Measurements from ENCODE around the gene DMD. TPM values are rescaled to one million over a fixed set of nuclear protein-coding genes. Genes with fewer than 3 reads are reported as not detected.

Gene DMD
- total RNA-seq, result under 1 TPM; 0.27 to 0.49 TPM

- intact Hi-C loops (cut with micrococcal nuclease), result no loop called here
- Mint-ChIP-seq H3K27ac (no peak within 1 kb of the TSS), H3K27me3 (no peaks in the 10 kb centered on the region), H3K9me3 (peaks cover 1% of the 10 kb centered on the region), H3K4me3 (no peak within 1 kb of the TSS), H3K36me3 (ENCODE audit: low read depth) (no peaks in the 10 kb centered on the region), H3K4me1 (ENCODE audit: low read depth) (no peaks in the 10 kb centered on the region)
- ATAC-seq, result no peak
- no peak for DNase-seq
- CTCF ChIA-PET, result no interaction called here
- no peak for TF ChIP-seq CTCF (IDR thresholded peaks at IDR 0.05)
- POLR2A ChIA-PET, result no interaction called here
Measured at GRCh38 chrX:33211356-33212260, at the start of gene DMD. TSS of gene DMD (minus strand) at chrX:33211549. CDS start at chrX:33211312, 237 bp downstream.

GRCh38 chrX:33252306-33252825, 41.0 kb upstream of the DMD start:
- no peaks in the 10 kb centered on the region for H3K4me1 Mint-ChIP-seq (ENCODE audit: low read depth)
- no peaks in the 10 kb centered on the region for H3K36me3 Mint-ChIP-seq (ENCODE audit: low read depth)
- intact Hi-C loops (cut with micrococcal nuclease), result no loop called here
- H3K9me3 Mint-ChIP-seq, result no peaks in the 10 kb centered on the region
- no peak overlapping the region for H3K27ac Mint-ChIP-seq
- CTCF ChIA-PET, result no interaction called here
- no peak for TF ChIP-seq CTCF (IDR thresholded peaks at IDR 0.05)
- ATAC-seq (no peak), DNase-seq (no peak)
- no peaks in the 10 kb centered on the region for H3K27me3 Mint-ChIP-seq
- no peak overlapping the region for H3K4me3 Mint-ChIP-seq
- POLR2A ChIA-PET, result no interaction called here

- POLR2A ChIA-PET, result no interaction called here
- H3K36me3 Mint-ChIP-seq (ENCODE audit: low read depth), result no peaks in the 10 kb centered on the region
Measured at GRCh38 chrX:33218819-33219218, 7.5 kb upstream of the DMD start.

GRCh38 chrX:33210156-33210555, 1.2 kb downstream of the DMD start:
- Mint-ChIP-seq H3K4me3 (no peak overlapping the region), H3K27me3 (no peaks in the 10 kb centered on the region), H3K4me1 (ENCODE audit: low read depth) (no peaks in the 10 kb centered on the region), H3K36me3 (ENCODE audit: low read depth) (no peaks in the 10 kb centered on the region), H3K9me3 (no peaks in the 10 kb centered on the region), H3K27ac (no peak overlapping the region)
- ChIA-PET POLR2A (no interaction called here), CTCF (no interaction called here)
- ATAC-seq (no peak), DNase-seq (no peak)
- intact Hi-C loops (cut with micrococcal nuclease), result no loop called here
- no peak for TF ChIP-seq CTCF (IDR thresholded peaks at IDR 0.05)

More at GRCh38 chrX:33218819-33219218, 7.5 kb upstream of the DMD start:
- Mint-ChIP-seq H3K4me1 (ENCODE audit: low read depth) (no peaks in the 10 kb centered on the region), H3K27me3 (no peaks in the 10 kb centered on the region), H3K4me3 (no peak overlapping the region), H3K27ac (no peak overlapping the region), H3K9me3 (peaks cover 1% of the 10 kb centered on the region)
- DNase-seq (no peak), ATAC-seq (no peak)
- TF ChIP-seq CTCF (IDR thresholded peaks at IDR 0.05), result no peak
- CTCF ChIA-PET, result no interaction called here
- intact Hi-C loops (cut with micrococcal nuclease), result no loop called here

- no peaks in the 10 kb centered on the region for H3K9me3 Mint-ChIP-seq
- H3K4me3 Mint-ChIP-seq, result no peak overlapping the region
- H3K27ac Mint-ChIP-seq, result no peak overlapping the region
- H3K27me3 Mint-ChIP-seq, result no peaks in the 10 kb centered on the region
- ChIA-PET POLR2A (no interaction called here), CTCF (no interaction called here)
- ATAC-seq, result no peak
- TF ChIP-seq CTCF (IDR thresholded peaks at IDR 0.05), result no peak
- no peaks in the 10 kb centered on the region for H3K4me1 Mint-ChIP-seq (ENCODE audit: low read depth)
- H3K36me3 Mint-ChIP-seq (ENCODE audit: low read depth), result no peaks in the 10 kb centered on the region
- intact Hi-C loops (cut with micrococcal nuclease), result no loop called here
- DNase-seq, result no peak
Measured at GRCh38 chrX:33207056-33207455, 4.3 kb downstream of the DMD start.
